ENCODE results near the gene DNAJC5G.

GRCh38 chr2:27281855-27282559, 6.8 kb downstream of the DNAJC5G start, which contains the start of gene TRIM54:
- no peak for TF ChIP-seq CTCF (conservative IDR thresholded peaks at IDR 0.05; ENCODE audit: low read depth, low read length)
- TF ChIP-seq EZH2 (IDR thresholded peaks at IDR 0.05; ENCODE audit: low read length, unreplicated experiment), result no peak

Measured in PC-3 (cell line).